NB4 (cell line): ENCODE measurements around the gene LRRC3B.

Source experiments
- POLR2A ChIP-seq: IDR thresholded peaks from 2 replicates; pipeline ENCODE4 v1.6.1; 2011; ENCODE audit warnings: mild to moderate bottlenecking; ENCODE audit not compliant: insufficient read length; ENCODE audit errors: extremely low read depth
- TF ChIP-seq, protein P1 (sequence below): IDR thresholded peaks from one replicate; pipeline ENCODE4 v1.5.1; 2012; ENCODE audit warnings: low read depth, low read length
- TF ChIP-seq, protein P2 (sequence below): IDR thresholded peaks from 2 replicates; pipeline ENCODE4 v1.6.1; 2011; ENCODE audit warnings: low read depth, low read length

DNA sequence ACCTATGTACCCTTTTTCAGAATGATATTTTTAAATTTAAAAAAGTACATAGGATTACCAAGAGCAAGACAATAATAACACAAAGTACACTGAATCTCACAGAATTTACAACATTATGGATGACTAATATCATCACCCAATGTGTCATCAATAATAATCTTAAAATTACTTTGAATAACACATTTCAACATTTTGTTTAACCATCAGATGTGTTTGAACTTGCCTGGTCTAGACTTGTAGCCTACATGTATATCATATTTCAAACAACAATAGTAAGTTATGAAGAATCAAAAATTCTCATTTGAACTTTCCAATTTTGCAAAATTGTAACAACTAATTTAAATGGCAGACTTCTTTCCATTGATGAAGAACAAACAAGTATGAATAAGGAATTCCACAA, 15.1 kb downstream of the LRRC3B start:
- TF ChIP-seq, protein P1, sequence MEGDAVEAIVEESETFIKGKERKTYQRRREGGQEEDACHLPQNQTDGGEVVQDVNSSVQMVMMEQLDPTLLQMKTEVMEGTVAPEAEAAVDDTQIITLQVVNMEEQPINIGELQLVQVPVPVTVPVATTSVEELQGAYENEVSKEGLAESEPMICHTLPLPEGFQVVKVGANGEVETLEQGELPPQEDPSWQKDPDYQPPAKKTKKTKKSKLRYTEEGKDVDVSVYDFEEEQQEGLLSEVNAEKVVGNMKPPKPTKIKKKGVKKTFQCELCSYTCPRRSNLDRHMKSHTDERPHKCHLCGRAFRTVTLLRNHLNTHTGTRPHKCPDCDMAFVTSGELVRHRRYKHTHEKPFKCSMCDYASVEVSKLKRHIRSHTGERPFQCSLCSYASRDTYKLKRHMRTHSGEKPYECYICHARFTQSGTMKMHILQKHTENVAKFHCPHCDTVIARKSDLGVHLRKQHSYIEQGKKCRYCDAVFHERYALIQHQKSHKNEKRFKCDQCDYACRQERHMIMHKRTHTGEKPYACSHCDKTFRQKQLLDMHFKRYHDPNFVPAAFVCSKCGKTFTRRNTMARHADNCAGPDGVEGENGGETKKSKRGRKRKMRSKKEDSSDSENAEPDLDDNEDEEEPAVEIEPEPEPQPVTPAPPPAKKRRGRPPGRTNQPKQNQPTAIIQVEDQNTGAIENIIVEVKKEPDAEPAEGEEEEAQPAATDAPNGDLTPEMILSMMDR, result no peak
- TF ChIP-seq, protein P2, sequence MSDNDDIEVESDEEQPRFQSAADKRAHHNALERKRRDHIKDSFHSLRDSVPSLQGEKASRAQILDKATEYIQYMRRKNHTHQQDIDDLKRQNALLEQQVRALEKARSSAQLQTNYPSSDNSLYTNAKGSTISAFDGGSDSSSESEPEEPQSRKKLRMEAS, result no peak
- no peak for TF ChIP-seq POLR2A
